Stimulated activated CD4-positive, alpha-beta T cell treated with anti-CD3 and anti-CD28 coated beads, TNF-alpha, amount 100 ng/mL, for 24 hours (primary cell): Measurements from ENCODE around the gene GGA2.
"Not testable (repeated sequence)": the region's sequence is repeated elsewhere in the genome, so short reads cannot be mapped to it uniquely, and the experiment has no call there.

Source experiments
- DNase-seq, 3 experiments: peaks; one replicate each; pipeline ENCODE4 v3.0.0-alpha.2; 2020; ENCODE audit warnings: low read depth in 3 of 3

Gene GGA2

GRCh38 chr16:23504453-23505179, 5.7 kb downstream of the GGA2 start:
- peak; percentile 44 to 81 (median 60) for DNase-seq

GRCh38 chr16:23504076-23504452, 6.2 kb downstream of the GGA2 start:
- DNase-seq = no peak

- no peak for DNase-seq
These were observed 7.8 kb downstream of the GGA2 start for GRCh38 chr16:23502466-23502865.

GRCh38 chr16:23501291-23501690, 9.0 kb downstream of the GGA2 start:
- no peak for DNase-seq

- no peak for DNase-seq
These were observed 9.4 kb downstream of the GGA2 start for GRCh38 chr16:23500862-23501225.

- DNase-seq = no peak
These were observed 10.0 kb downstream of the GGA2 start for GRCh38 chr16:23500212-23500861.

- DNase-seq = no peak
These were observed 10.5 kb downstream of the GGA2 start for GRCh38 chr16:23499801-23500200.

- no peak for DNase-seq
These were observed 11.4 kb downstream of the GGA2 start for GRCh38 chr16:23498863-23499262.

GRCh38 chr16:23497543-23497868, 12.8 kb downstream of the GGA2 start:
- DNase-seq = no peak

- DNase-seq = no peak
These were observed 13.3 kb downstream of the GGA2 start for GRCh38 chr16:23496821-23497542.

GRCh38 chr16:23495671-23496070, 14.6 kb downstream of the GGA2 start:
- no peak for DNase-seq

- no peak for DNase-seq
These were observed 16.1 kb downstream of the GGA2 start for GRCh38 chr16:23494188-23494587.

GRCh38 chr16:23491490-23492391, 18.6 kb downstream of the GGA2 start:
- no peak for DNase-seq

GRCh38 chr16:23486480-23486879, 23.8 kb downstream of the GGA2 start:
- DNase-seq = no peak

GRCh38 chr16:23485841-23486240, 24.5 kb downstream of the GGA2 start:
- DNase-seq = no peak

GRCh38 chr16:23485257-23485614, 25.1 kb downstream of the GGA2 start:
- no peak for DNase-seq

- no peak for DNase-seq
These were observed 25.6 kb downstream of the GGA2 start for GRCh38 chr16:23484510-23485256.

GRCh38 chr16:23483492-23483891, 26.8 kb downstream of the GGA2 start:
- not testable (repeated sequence) for DNase-seq

GRCh38 chr16:23482778-23483177, 27.5 kb downstream of the GGA2 start:
- no peak for DNase-seq

- DNase-seq = no peak
These were observed 30.0 kb downstream of the GGA2 start for GRCh38 chr16:23480257-23480656.

- no peak for DNase-seq
These were observed 31.2 kb downstream of the GGA2 start for GRCh38 chr16:23479138-23479537.
